NT2/D1 (cell line): Measurements from ENCODE around the gene DTNB.
A peak's percentile ranks its signal among the peaks of the same experiment; 100 is the strongest.
"Not testable (repeated sequence)": the region's sequence is repeated elsewhere in the genome, so short reads cannot be mapped to it uniquely, and the experiment has no call there.

Experiments
- DNase-seq: peaks from one replicate; pipeline ENCODE4 v3.0.0-alpha.2; 2011; ENCODE audit warnings: low read depth, low spot score
- H3K27me3 ChIP-seq: 2 replicates; pipeline ENCODE4 v1.6.0; 2011; ENCODE audit warnings: mild to moderate bottlenecking; ENCODE audit not compliant: insufficient read length, insufficient read depth
- H3K36me3 ChIP-seq: 2 replicates; pipeline ENCODE4 v1.6.1; 2011; ENCODE audit warnings: mild to moderate bottlenecking, low read length, mixed read lengths; ENCODE audit not compliant: insufficient read depth, insufficient read length
- H3K4me1 ChIP-seq: 2 replicates; pipeline ENCODE4 v1.5.1; 2011; ENCODE audit not compliant: insufficient read depth, insufficient read length
- H3K4me3 ChIP-seq: 2 replicates; pipeline ENCODE4 v1.5.1; 2011; ENCODE audit warnings: low read depth; ENCODE audit not compliant: insufficient read length
- H3K9ac ChIP-seq: 2 replicates; pipeline ENCODE4 v1.6.0; 2011; ENCODE audit warnings: low read depth; ENCODE audit not compliant: insufficient read length
- H3K9me3 ChIP-seq: 2 replicates; pipeline ENCODE4 v1.5.1; 2011; ENCODE audit warnings: mild to moderate bottlenecking, low read length; ENCODE audit not compliant: insufficient read depth
- SUZ12 ChIP-seq: IDR thresholded peaks from 2 replicates; pipeline ENCODE4 v1.6.1; 2011; ENCODE audit not compliant: insufficient read length, insufficient read depth; ENCODE audit errors: extremely low read depth
- YY1 ChIP-seq: IDR thresholded peaks from 2 replicates; pipeline ENCODE4 v1.6.1; 2011; ENCODE audit not compliant: insufficient read length, insufficient read depth
- ZNF274 ChIP-seq: IDR thresholded peaks from 2 replicates; pipeline ENCODE4 v1.6.1; 2011; ENCODE audit warnings: mild to moderate bottlenecking, low read depth, low read length

DTNB gene

GRCh38 chr2:25615386-25615785, 58.0 kb downstream of the DTNB start:
- TF ChIP-seq SUZ12 (no peak), YY1 (no peak), ZNF274 (no peak)
- no peak for DNase-seq

GRCh38 chr2:25614711-25615110, 58.7 kb downstream of the DTNB start:
- TF ChIP-seq YY1 (no peak), ZNF274 (no peak), SUZ12 (no peak)
- DNase-seq: no peak
- H3K4me1 ChIP-seq: no peaks in the 10 kb centered on the region
- H3K9ac ChIP-seq: no peak overlapping the region
- no peaks in the 10 kb centered on the region for H3K9me3 ChIP-seq
- no peak overlapping the region for H3K4me3 ChIP-seq
- no peaks in the 10 kb centered on the region for H3K27me3 ChIP-seq
- H3K36me3 ChIP-seq: no peaks in the 10 kb centered on the region

More at GRCh38 chr2:25615386-25615785, 58.0 kb downstream of the DTNB start:
- Histone ChIP-seq H3K9ac (no peak overlapping the region), H3K27me3 (no peaks in the 10 kb centered on the region), H3K36me3 (no peaks in the 10 kb centered on the region), H3K4me1 (no peaks in the 10 kb centered on the region), H3K9me3 (no peaks in the 10 kb centered on the region), H3K4me3 (no peak overlapping the region)

- H3K27me3 ChIP-seq: no peaks in the 10 kb centered on the region
- no peaks in the 10 kb centered on the region for H3K4me1 ChIP-seq
- no peak overlapping the region for H3K4me3 ChIP-seq
- H3K9ac ChIP-seq: no peak overlapping the region
- H3K36me3 ChIP-seq: no peaks in the 10 kb centered on the region
- TF ChIP-seq ZNF274: no peak
- no peak for TF ChIP-seq SUZ12
- TF ChIP-seq YY1: no peak
- no peak for DNase-seq
- H3K9me3 ChIP-seq: no peaks in the 10 kb centered on the region
Measured at GRCh38 chr2:25608718-25609117, 64.7 kb downstream of the DTNB start.

- TF ChIP-seq ZNF274: no peak
- no peak for TF ChIP-seq YY1
- TF ChIP-seq SUZ12: no peak
- Histone ChIP-seq H3K9me3 (no peaks in the 10 kb centered on the region), H3K4me1 (no peaks in the 10 kb centered on the region), H3K4me3 (no peak overlapping the region), H3K9ac (no peak overlapping the region), H3K36me3 (no peaks in the 10 kb centered on the region), H3K27me3 (no peaks in the 10 kb centered on the region)
- DNase-seq: peak; percentile 2
Measured at GRCh38 chr2:25606892-25607291, 66.5 kb downstream of the DTNB start.

GRCh38 chr2:25602333-25602723, 71.0 kb downstream of the DTNB start:
- DNase-seq: no peak
- H3K4me1 ChIP-seq: no peaks in the 10 kb centered on the region
- H3K9ac ChIP-seq: no peak overlapping the region
- H3K4me3 ChIP-seq: no peak overlapping the region
- no peaks in the 10 kb centered on the region for H3K27me3 ChIP-seq
- no peaks in the 10 kb centered on the region for H3K36me3 ChIP-seq
- TF ChIP-seq ZNF274 (no peak), SUZ12 (no peak), YY1 (no peak)
- no peaks in the 10 kb centered on the region for H3K9me3 ChIP-seq

GRCh38 chr2:25601711-25602332, 71.6 kb downstream of the DTNB start:
- not testable (repeated sequence) for H3K4me1 ChIP-seq, DNase-seq

GRCh38 chr2:25598911-25599310, 74.5 kb downstream of the DTNB start:
- no peaks in the 10 kb centered on the region for H3K27me3 ChIP-seq
- H3K9me3 ChIP-seq: no peaks in the 10 kb centered on the region
- TF ChIP-seq SUZ12: no peak
- no peak for TF ChIP-seq ZNF274
- TF ChIP-seq YY1: no peak
- H3K36me3 ChIP-seq: no peaks in the 10 kb centered on the region
- H3K4me1 ChIP-seq: no peaks in the 10 kb centered on the region
- DNase-seq: no peak
- H3K4me3 ChIP-seq: no peak overlapping the region
- no peak overlapping the region for H3K9ac ChIP-seq

More at GRCh38 chr2:25601711-25602332, 71.6 kb downstream of the DTNB start:
- not testable (repeated sequence) for H3K9ac ChIP-seq, H3K36me3 ChIP-seq, H3K27me3 ChIP-seq, H3K9me3 ChIP-seq, H3K4me3 ChIP-seq
